SK-N-SH treated with all-trans-retinoic acid at 6 μM for 48 hours (cell line): Measurements from ENCODE around the gene ZBTB5.

Source experiments
- ARNTL ChIP-seq: fragments of 450-650 bp; formaldehyde crosslinking; IDR thresholded peaks from 2 replicates; pipeline ENCODE4 v1.5.0; 2020; ENCODE audit warnings: low read depth, mild to moderate bottlenecking, moderate library complexity, borderline replicate concordance
- CREB5 ChIP-seq: fragments of 250-450 bp; sonication (Bioruptor Pico); IDR thresholded peaks from 2 replicates; pipeline ENCODE4 v1.5.1; 2020; ENCODE audit warnings: low read depth, mild to moderate bottlenecking, moderate library complexity
- ESRRG ChIP-seq: fragments of 250-450 bp; sonication (Bioruptor Pico); IDR thresholded peaks from 2 replicates; pipeline ENCODE4 v1.6.1; 2021; ENCODE audit warnings: mild to moderate bottlenecking
- POU6F1 ChIP-seq: fragments of 250-450 bp; sonication (Bioruptor Pico); IDR thresholded peaks from 2 replicates; pipeline ENCODE4 v1.8.0; 2021; ENCODE audit warnings: low read depth, mild to moderate bottlenecking, moderate library complexity, borderline replicate concordance
- SNAI2 ChIP-seq: fragments of 250-450 bp; sonication (Bioruptor Pico); IDR thresholded peaks from 2 replicates; pipeline ENCODE4 v1.5.0; 2020; ENCODE audit warnings: mild to moderate bottlenecking, moderate library complexity

- TF ChIP-seq POU6F1 (no peak), CREB5 (CRISPR knock-in tag) (no peak), SNAI2 (CRISPR knock-in tag) (no peak), ESRRG (CRISPR knock-in tag) (no peak), ARNTL (CRISPR knock-in tag) (no peak)
Measured at GRCh38 chr9:37419204-37419603, 46.0 kb downstream of the ZBTB5 start.
